Mesothelial cell of epicardium (in vitro differentiated cells): Measurements from ENCODE around the gene ANAPC16. TPM values are rescaled to one million over a fixed set of nuclear protein-coding genes. Genes with fewer than 3 reads are reported as not detected.

Source experiments
- DNase-seq, 2 experiments: peaks; one replicate each; pipeline ENCODE4 v3.0.0; 2021; ENCODE audit warnings: low spot score in 2 of 2; ENCODE audit not compliant: unreplicated experiment in 2 of 2
- H3K27ac Mint-ChIP-seq: 2 replicates; pipeline ENCODE4 v1.8.0; 2021; ENCODE audit warnings: mixed read lengths
- H3K27me3 Mint-ChIP-seq: 2 replicates; pipeline ENCODE4 v1.8.0; 2021; ENCODE audit warnings: low read depth, mixed read lengths
- H3K36me3 Mint-ChIP-seq: 2 replicates; pipeline ENCODE4 v1.8.0; 2021; ENCODE audit warnings: mixed read lengths
- H3K4me1 Mint-ChIP-seq: 2 replicates; pipeline ENCODE4 v1.8.0; 2021; ENCODE audit warnings: mixed read lengths
- H3K4me3 Mint-ChIP-seq: 2 replicates; pipeline ENCODE4 v1.8.0; 2021; ENCODE audit warnings: mild to moderate bottlenecking, moderate library complexity, mixed read lengths
- H3K9me3 Mint-ChIP-seq: 2 replicates; pipeline ENCODE4 v1.8.0; 2021; ENCODE audit warnings: mixed read lengths
- total RNA-seq: library from RNA; stranded (reverse); gene quantifications from 3 replicates; pipeline ENCODE4 v1.2.1, GENCODE V29; 2021
- TF ChIP-seq, protein P1 (sequence below): fragments of 200-600 bp; sonication (generic); IDR thresholded peaks from one replicate; pipeline ENCODE4 v1.5.0; 2021; ENCODE audit warnings: antibody characterized with exemption; ENCODE audit not compliant: unreplicated experiment

Gene ANAPC16
- total RNA-seq, 1 donor from 2014 or later = 80.5 TPM

DNA sequence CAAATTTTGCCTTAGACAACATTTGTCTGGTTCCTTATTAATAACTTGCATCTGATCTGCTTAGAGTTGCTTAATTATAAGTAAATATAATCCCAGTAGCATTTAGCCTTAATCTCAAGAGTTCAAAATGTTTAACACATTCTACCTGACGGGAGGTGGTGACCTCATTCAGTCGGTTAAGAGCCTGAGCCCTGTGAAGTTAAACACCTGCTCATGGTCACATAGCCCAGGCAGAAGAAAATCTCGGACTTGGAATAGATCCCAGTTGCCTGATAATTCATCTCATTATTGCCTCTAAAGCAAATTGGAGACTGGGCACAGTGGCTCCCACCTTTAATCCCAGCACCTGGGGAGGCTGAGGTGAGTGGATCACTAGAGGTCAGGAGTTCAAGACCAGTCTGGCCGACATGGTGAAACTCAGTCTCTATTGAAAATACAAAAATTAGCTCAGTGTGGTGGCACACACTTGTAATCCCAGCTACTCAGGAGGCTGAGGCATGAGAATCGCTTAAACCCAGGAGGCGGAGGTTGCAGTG, 18.8 kb downstream of the ANAPC16 start:
- Mint-ChIP-seq H3K9me3 (no peaks in the 10 kb centered on the region), H3K36me3 (peaks cover 33% of the 10 kb centered on the region), H3K27me3 (no peaks in the 10 kb centered on the region), H3K27ac (no peak overlapping the region), H3K4me3 (no peak overlapping the region), H3K4me1 (no peaks in the 10 kb centered on the region)
- TF ChIP-seq, protein P1, sequence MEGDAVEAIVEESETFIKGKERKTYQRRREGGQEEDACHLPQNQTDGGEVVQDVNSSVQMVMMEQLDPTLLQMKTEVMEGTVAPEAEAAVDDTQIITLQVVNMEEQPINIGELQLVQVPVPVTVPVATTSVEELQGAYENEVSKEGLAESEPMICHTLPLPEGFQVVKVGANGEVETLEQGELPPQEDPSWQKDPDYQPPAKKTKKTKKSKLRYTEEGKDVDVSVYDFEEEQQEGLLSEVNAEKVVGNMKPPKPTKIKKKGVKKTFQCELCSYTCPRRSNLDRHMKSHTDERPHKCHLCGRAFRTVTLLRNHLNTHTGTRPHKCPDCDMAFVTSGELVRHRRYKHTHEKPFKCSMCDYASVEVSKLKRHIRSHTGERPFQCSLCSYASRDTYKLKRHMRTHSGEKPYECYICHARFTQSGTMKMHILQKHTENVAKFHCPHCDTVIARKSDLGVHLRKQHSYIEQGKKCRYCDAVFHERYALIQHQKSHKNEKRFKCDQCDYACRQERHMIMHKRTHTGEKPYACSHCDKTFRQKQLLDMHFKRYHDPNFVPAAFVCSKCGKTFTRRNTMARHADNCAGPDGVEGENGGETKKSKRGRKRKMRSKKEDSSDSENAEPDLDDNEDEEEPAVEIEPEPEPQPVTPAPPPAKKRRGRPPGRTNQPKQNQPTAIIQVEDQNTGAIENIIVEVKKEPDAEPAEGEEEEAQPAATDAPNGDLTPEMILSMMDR = no peak
- DNase-seq = no peak

DNA sequence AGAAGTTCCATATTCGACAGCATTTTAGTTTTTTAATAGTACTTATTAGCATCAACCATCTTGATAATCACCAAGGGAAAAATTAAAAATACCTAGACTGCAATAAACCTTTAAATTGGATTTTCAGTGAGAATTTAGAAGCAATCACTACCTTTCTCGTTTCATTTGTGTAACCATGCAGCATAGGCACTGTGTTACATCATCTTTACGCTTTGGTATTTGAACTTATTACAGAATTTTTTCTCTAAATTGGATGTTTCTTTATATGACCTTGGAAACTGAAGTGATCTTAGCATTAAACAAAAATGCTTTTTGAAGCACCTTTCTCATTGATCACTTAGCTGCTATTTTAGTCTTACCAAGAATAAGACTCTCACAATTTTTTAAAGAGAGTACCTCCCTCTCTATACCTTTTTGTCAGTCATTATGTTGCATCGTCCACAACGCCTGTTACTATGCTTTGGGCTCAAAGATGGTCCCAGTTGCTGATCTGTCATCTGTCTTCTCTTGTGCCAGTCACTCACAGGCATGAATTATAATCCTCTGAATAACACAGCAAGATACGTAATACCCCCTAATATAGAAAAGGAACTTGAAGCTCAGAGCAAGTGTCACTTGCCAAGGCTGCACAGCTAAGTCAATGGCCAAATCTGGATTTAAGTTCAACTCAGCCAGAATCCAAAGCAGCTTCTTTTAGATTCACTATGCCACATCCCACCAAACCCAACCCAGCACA, 19.9 kb downstream of the ANAPC16 start:
- Mint-ChIP-seq H3K9me3 (no peaks in the 10 kb centered on the region), H3K36me3 (peaks cover 32% of the 10 kb centered on the region), H3K27me3 (no peaks in the 10 kb centered on the region), H3K27ac (peak overlapping the region; percentile 4), H3K4me3 (no peak overlapping the region), H3K4me1 (no peaks in the 10 kb centered on the region)
- DNase-seq = no peak
- TF ChIP-seq, protein P1 = no peak

DNA sequence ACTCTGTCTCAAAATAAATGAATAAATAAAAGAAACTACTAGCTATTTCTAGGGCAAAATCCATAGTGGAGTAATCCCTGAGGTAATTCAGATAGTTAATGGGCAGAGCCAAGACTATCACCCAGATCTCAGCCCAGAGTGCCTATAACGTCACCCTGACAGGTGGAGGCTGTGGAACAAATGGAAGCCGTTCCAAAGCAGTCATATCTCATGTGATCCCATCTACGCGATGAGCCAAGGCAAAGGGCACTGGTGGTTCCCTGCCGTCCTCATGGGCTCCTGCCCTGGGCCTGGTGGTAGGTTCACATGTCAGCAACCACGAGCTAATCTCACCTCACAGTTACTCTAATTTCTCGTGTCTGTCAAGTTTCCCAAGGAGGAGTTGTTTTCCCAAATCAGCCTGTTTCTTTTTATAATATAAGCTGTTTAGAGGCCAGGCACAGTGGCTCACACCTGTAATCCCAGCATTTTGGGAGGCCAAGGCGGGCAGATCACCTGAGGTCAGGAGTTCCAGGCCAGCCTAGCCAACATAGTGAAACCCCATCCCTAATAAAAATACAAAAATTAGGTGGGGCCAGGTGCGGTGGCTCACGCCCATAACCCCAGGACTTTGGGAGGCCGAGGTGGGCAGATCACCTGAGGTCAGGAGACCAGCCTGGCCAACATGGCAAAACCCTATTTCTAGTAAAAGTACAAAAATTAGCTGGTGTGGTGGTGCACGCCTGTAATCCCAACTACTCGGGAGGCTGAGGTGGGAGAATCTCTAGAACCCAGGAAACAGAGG, 22.8 kb downstream of the ANAPC16 start:
- peaks cover 19% of the 10 kb centered on the region for H3K36me3 Mint-ChIP-seq
- no peaks in the 10 kb centered on the region for H3K27me3 Mint-ChIP-seq

DNA sequence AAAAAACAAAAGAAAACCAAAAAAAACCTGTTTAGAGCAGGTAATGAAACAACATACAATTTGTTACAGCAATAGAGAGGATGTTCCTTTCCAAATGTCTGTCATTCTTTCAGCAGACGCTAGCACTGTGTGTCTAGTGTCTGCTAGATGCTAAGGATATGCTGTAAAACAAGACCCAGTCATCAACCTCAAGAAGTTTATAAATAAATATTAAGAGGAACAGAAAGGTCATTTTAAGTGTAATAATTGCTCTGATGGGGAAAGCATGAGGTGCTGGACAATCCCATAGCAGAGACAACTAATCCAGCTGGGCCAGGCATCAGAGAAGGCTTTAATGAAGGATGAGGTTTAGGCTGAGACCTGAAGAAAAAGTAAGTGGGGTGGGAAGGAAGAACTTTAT, 23.6 kb downstream of the ANAPC16 start:
- no peaks in the 10 kb centered on the region for H3K9me3 Mint-ChIP-seq
- H3K36me3 Mint-ChIP-seq = peaks cover 16% of the 10 kb centered on the region
- H3K27me3 Mint-ChIP-seq = no peaks in the 10 kb centered on the region
- peak overlapping the region; percentile 2 for H3K27ac Mint-ChIP-seq
- TF ChIP-seq, protein P1 = no peak
- no peak for DNase-seq
- H3K4me3 Mint-ChIP-seq = no peak overlapping the region
- peaks cover 27% of the 10 kb centered on the region for H3K4me1 Mint-ChIP-seq

More for the DNA sequence above, 22.8 kb downstream of the ANAPC16 start:
- H3K9me3 Mint-ChIP-seq = no peaks in the 10 kb centered on the region
- TF ChIP-seq, protein P1 = no peak
- DNase-seq = no peak
- H3K27ac Mint-ChIP-seq = no peak overlapping the region
- H3K4me1 Mint-ChIP-seq = peaks cover 18% of the 10 kb centered on the region
- H3K4me3 Mint-ChIP-seq = no peak overlapping the region

DNA sequence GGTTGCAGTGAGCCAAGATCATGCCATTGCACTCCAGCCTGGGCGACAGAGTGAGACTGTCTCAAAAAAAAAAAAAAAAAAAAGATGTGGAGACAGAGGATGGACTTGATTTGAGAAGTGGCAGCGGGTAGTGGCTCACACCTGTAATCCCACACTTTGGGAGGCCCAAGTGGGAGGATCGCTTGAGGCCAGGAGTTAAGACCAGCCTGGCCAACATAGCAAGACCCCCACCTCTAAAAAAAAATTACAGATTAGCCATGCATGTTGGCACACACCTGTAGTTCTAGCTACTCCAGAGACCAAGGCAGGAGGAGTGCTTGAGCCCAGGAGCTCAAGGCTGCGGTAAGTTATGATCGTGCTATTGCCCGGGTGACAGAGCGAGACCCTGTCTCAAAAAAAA, 24.6 kb downstream of the ANAPC16 start:
- peaks cover 36% of the 10 kb centered on the region for H3K4me1 Mint-ChIP-seq
- H3K27ac Mint-ChIP-seq = no peak overlapping the region
- no peaks in the 10 kb centered on the region for H3K9me3 Mint-ChIP-seq
- no peaks in the 10 kb centered on the region for H3K27me3 Mint-ChIP-seq
- no peak for DNase-seq
- H3K36me3 Mint-ChIP-seq = peaks cover 12% of the 10 kb centered on the region
- TF ChIP-seq, protein P1 = no peak
- H3K4me3 Mint-ChIP-seq = no peak overlapping the region
